CD14-positive monocyte (primary cell): ENCODE data around the gene IGLL5. TPM values are rescaled to one million over a fixed set of nuclear protein-coding genes. Genes with fewer than 3 reads are reported as not detected.

Experiments used
- DNase-seq, 3 donors: peaks; one replicate each; pipeline ENCODE4 v3.0.0-alpha.2; 2011 to 2022
- H2AFZ ChIP-seq: 2 replicates; pipeline ENCODE4 v1.6.0; 2012; ENCODE audit warnings: mild to moderate bottlenecking, low read depth, low read length, inconsistent platforms; ENCODE audit not compliant: insufficient read depth, poor library complexity, severe bottlenecking
- H3K27ac ChIP-seq, 2 donors: 1 replicate in 1 of 2; 2 replicates in 1 of 2; pipeline ENCODE4 v1.5.1; 2012 to 2013; ENCODE audit warnings: low read length in 2 of 2, control low read depth in 1 of 2, inconsistent platforms in 1 of 2, low read depth in 1 of 2, mild to moderate bottlenecking in 1 of 2
- H3K27me3 ChIP-seq, 2 donors: one replicate each; pipeline versions ENCODE4 v1.6.0 to v1.6.1; 2011 to 2013; ENCODE audit warnings: low read length in 2 of 2; ENCODE audit not compliant: control insufficient read depth in 2 of 2, insufficient read depth in 2 of 2
- H3K36me3 ChIP-seq, 2 donors: replicated peaks in 1 of 2; 1 replicate in 1 of 2; 2 replicates in 1 of 2; pipeline versions ENCODE4 v1.5.1 to v1.6.1; 2012 to 2013; ENCODE audit warnings: low read length in 2 of 2, control low read depth in 1 of 2, inconsistent platforms in 1 of 2, mild to moderate bottlenecking in 1 of 2; ENCODE audit not compliant: insufficient read depth in 2 of 2, control insufficient read depth in 1 of 2
- H3K4me1 ChIP-seq, 2 donors: 1 replicate in 1 of 2; 2 replicates in 1 of 2; pipeline versions ENCODE4 v1.5.1 to v1.6.1; 2012 to 2013; ENCODE audit warnings: low read length in 2 of 2, control low read depth in 1 of 2, inconsistent platforms in 1 of 2, mild to moderate bottlenecking in 1 of 2, moderate library complexity in 1 of 2; ENCODE audit not compliant: insufficient read depth in 2 of 2, control insufficient read depth in 1 of 2
- H3K4me2 ChIP-seq: replicated peaks from 2 replicates; pipeline ENCODE3; 2012; ENCODE audit warnings: low read length, moderate library complexity, mild to moderate bottlenecking; ENCODE audit not compliant: poor library complexity, severe bottlenecking; ENCODE audit errors: extremely low read depth
- H3K4me3 ChIP-seq, 3 experiments: fragments of 200-600 bp in 1 of 3; sonication (generic) in 1 of 3; replicated peaks in 1 of 3; 1 replicate in 2 of 3; 2 replicates in 1 of 3; pipeline ENCODE4 v1.5.1; 2011 to 2013; ENCODE audit warnings: low read length in 3 of 3, mild to moderate bottlenecking in 3 of 3, control low read depth in 2 of 3, low read depth in 2 of 3, inconsistent platforms in 1 of 3, moderate library complexity in 1 of 3
- H3K79me2 ChIP-seq: 2 replicates; pipeline ENCODE4 v1.6.0; 2012; ENCODE audit warnings: mild to moderate bottlenecking, control low read depth, inconsistent platforms, low read length, moderate library complexity; ENCODE audit not compliant: insufficient read depth
- H3K9ac ChIP-seq: 2 replicates; pipeline ENCODE4 v1.6.0; 2017; ENCODE audit warnings: low read length, mild to moderate bottlenecking; ENCODE audit not compliant: insufficient read depth, poor library complexity, severe bottlenecking
- H3K9me3 ChIP-seq, 2 donors: replicated peaks in 1 of 2; 1 replicate in 1 of 2; 2 replicates in 1 of 2; pipeline versions ENCODE4 v1.5.1 to v1.6.1; 2012 to 2013; ENCODE audit warnings: low read length in 2 of 2, control low read depth in 1 of 2; ENCODE audit not compliant: control insufficient read depth in 1 of 2, insufficient read depth in 1 of 2
- H4K20me1 ChIP-seq: 2 replicates; pipeline ENCODE4 v1.6.0; 2012; ENCODE audit warnings: mild to moderate bottlenecking, low read length, control low read depth, moderate library complexity; ENCODE audit not compliant: insufficient read depth
- H3K27ac Mint-ChIP-seq, 7 donors: one replicate each; pipeline ENCODE4 v1.8.0; 2020; ENCODE audit warnings: mild to moderate bottlenecking in 7 of 7, mixed read lengths in 7 of 7, moderate library complexity in 6 of 7, inconsistent platforms in 2 of 7
- H3K27me3 Mint-ChIP-seq, 3 donors: one replicate each; pipeline ENCODE4 v1.8.0; 2021 to 2022; ENCODE audit warnings: low read depth in 3 of 3, mild to moderate bottlenecking in 3 of 3, mixed read lengths in 3 of 3, moderate library complexity in 3 of 3, inconsistent platforms in 1 of 3
- H3K36me3 Mint-ChIP-seq, 2 donors: one replicate each; pipeline ENCODE4 v1.8.0; 2020; ENCODE audit warnings: mixed read lengths in 2 of 2, inconsistent platforms in 1 of 2, mild to moderate bottlenecking in 1 of 2
- H3K4me1 Mint-ChIP-seq: one replicate; pipeline ENCODE4 v1.8.0; 2020; ENCODE audit warnings: mild to moderate bottlenecking, mixed read lengths
- H3K4me3 Mint-ChIP-seq, 2 donors: one replicate each; pipeline ENCODE4 v1.8.0; 2020; ENCODE audit warnings: mild to moderate bottlenecking in 2 of 2, mixed read lengths in 2 of 2, moderate library complexity in 1 of 2
- H3K9me3 Mint-ChIP-seq, 7 donors: one replicate each; pipeline ENCODE4 v1.8.0; 2020 to 2022; ENCODE audit warnings: mixed read lengths in 7 of 7, mild to moderate bottlenecking in 6 of 7, moderate library complexity in 6 of 7, inconsistent platforms in 2 of 7
- WGBS: methylation state at CpG from one replicate; pipeline ENCODE4 v1.1.5; 2013; ENCODE audit warnings: missing lambda C conversion rate; ENCODE audit not compliant: insufficient coverage; 5-methylcytosine and 5-hydroxymethylcytosine counted together
- intact Hi-C, 2 donors: fragments of 100-400 bp; cut with micrococcal nuclease; formaldehyde crosslinking; loops; one replicate each; pipeline versions ENCODE4 v1.15.0 to v1.15.1; 2023
- polyA plus RNA-seq, 3 donors: library from polyadenylated mRNA; depleted of rRNA in 1 of 3; unstranded in 2 of 3; stranded (reverse) in 1 of 3; fragments of 300-500 nt in 2 of 3; fragments of >200 nt in 1 of 3; fragmentation: Illumina TruSeq in 2 of 3; gene quantifications; 1 replicate in 2 of 3; 2 replicates in 1 of 3; pipeline ENCODE4 v1.2.3, GENCODE V29; 2012 to 2021
- TF ChIP-seq, protein P1 (sequence below): fragments of 200-600 bp; IDR thresholded peaks from one replicate; pipeline ENCODE4 v1.8.0; 2022; ENCODE audit warnings: antibody characterized with exemption, mild to moderate bottlenecking

Gene IGLL5
- polyA plus RNA-seq, 3 donors: 0.21 to 0.38 TPM; not detected in 1

DNA sequence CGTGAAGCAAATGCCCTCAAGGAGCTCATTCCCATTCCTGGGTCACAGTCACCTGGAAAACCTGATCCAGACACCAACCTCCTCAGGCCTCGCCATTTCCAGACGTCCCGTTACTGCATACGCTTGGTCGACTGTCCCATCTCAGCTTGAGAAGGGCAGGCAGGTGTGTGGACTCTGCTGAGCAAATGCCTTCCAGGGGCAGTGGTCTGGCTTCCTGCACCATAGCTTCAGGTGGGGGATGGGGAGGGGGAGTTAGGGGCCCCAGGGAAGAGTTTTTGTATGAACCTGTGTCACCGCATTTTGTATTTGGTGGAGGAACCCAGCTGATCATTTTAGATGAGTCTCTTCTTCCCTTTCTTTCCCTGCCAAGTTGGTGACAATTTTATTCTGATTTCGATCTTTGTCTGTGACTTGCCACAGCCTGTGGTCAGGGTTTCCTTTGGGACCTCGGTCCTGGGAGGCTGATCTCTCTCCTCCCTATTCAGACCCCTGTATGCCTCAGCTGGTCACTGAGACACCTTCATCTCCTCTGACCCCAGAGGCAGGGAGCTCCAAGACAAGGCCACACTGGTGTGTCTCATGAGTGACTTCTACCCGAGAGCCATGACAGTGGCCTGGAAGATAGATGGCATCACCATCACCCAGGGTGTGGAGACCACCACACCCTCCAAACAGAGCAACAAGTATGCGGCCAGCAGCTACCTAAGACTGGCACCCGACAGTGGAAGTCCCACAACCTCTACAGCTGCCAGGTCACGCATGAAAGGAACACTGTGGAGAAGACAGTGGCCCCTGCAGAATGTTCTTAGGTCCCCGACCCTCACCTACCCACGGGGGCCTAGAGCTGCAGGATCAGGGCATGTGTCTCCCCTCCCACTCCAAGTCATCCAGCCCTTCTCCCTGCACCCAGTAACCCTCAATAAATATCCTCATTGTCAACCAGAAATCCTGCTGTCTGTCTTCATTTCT, 22.9 kb downstream of the IGLL5 start:
- Mint-ChIP-seq H3K27ac (peak overlapping the region in 3 of 7 donors; percentile 11 to 52 (median 23)), H3K27me3 (peaks cover 1 to 10% (median 8%) of the 10 kb centered on the region in 3 donors), H3K36me3 (peaks cover 0 to 2% of the 10 kb centered on the region in 2 donors), H3K4me3 (no peak overlapping the region), H3K4me1 (peaks cover 24% of the 10 kb centered on the region), H3K9me3 (peaks cover 0 to 3% (median 0%) of the 10 kb centered on the region in 7 donors)
- no peak overlapping the region for H3K27ac ChIP-seq
- peaks cover 2 to 14% of the 10 kb centered on the region in 2 donors for H3K4me1 ChIP-seq
- H3K27me3 ChIP-seq: no peaks in the 10 kb centered on the region
- 93% methylated on average over 13 of the region's 15 CpGs for WGBS
- no peak overlapping the region for H3K4me3 ChIP-seq
- H2AFZ ChIP-seq: no peak overlapping the region
- H3K9me3 ChIP-seq: no peaks in the 10 kb centered on the region
- no peaks in the 10 kb centered on the region for H3K79me2 ChIP-seq
- H3K9ac ChIP-seq: no peak overlapping the region
- no peaks in the 10 kb centered on the region for H3K36me3 ChIP-seq
- intact Hi-C loops: no loop called here
- no peaks in the 10 kb centered on the region for H4K20me1 ChIP-seq
- DNase-seq: no peak
- TF ChIP-seq, protein P1, sequence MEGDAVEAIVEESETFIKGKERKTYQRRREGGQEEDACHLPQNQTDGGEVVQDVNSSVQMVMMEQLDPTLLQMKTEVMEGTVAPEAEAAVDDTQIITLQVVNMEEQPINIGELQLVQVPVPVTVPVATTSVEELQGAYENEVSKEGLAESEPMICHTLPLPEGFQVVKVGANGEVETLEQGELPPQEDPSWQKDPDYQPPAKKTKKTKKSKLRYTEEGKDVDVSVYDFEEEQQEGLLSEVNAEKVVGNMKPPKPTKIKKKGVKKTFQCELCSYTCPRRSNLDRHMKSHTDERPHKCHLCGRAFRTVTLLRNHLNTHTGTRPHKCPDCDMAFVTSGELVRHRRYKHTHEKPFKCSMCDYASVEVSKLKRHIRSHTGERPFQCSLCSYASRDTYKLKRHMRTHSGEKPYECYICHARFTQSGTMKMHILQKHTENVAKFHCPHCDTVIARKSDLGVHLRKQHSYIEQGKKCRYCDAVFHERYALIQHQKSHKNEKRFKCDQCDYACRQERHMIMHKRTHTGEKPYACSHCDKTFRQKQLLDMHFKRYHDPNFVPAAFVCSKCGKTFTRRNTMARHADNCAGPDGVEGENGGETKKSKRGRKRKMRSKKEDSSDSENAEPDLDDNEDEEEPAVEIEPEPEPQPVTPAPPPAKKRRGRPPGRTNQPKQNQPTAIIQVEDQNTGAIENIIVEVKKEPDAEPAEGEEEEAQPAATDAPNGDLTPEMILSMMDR: no peak
- H3K4me2 ChIP-seq: no peak overlapping the region

DNA sequence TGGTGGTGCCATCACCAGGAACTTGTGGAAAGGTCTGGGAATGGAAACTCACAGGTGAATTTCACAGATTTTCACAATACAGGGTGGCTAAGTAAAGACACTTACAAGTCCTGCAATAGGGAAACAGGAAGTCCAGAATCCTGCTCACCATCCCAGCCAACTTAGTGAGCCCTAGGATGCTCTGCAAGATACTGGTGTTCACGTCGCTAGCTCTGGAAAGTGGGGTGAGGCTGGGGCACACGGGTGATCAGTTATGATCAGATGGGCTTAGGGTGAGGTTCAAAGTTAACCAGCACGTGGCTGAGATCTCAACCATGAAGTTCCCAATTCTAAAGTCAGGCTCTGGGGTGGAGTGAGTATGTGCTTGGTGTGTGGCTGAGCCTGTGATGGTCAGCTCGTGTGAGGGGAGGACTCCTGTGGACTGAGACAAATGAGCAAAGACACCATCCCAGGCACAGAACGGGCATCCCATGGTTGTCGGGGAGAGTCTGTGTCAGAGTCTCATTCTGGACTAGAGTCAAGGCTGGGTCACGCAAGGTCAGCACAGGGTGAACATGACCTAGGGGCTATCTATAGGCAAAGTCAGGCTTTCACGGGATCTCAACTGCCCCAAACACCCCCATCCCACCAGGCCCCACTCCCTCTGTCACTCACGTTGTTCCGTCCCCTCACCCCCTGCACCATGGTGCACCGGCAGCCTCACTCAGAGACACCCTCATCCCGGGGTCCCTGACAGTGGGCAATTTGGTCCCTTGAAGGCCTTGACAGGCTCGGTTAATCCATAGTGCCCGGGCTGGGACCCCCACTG, 23.9 kb downstream of the IGLL5 start:
- no peak overlapping the region for H3K4me2 ChIP-seq
- H3K27me3 ChIP-seq: no peaks in the 10 kb centered on the region
- H3K4me1 Mint-ChIP-seq: peaks cover 26% of the 10 kb centered on the region
- H3K9ac ChIP-seq: no peak overlapping the region
- H3K27me3 Mint-ChIP-seq: peaks cover 1 to 10% (median 8%) of the 10 kb centered on the region in 3 donors
- H3K27ac ChIP-seq: no peak overlapping the region
- H3K27ac Mint-ChIP-seq: peak overlapping the region in 1 of 7 donors; percentile 4
- H3K36me3 Mint-ChIP-seq: peaks cover 0 to 2% of the 10 kb centered on the region in 2 donors
- H3K4me1 ChIP-seq: peaks cover 2 to 14% of the 10 kb centered on the region in 2 donors
- no peaks in the 10 kb centered on the region for H3K36me3 ChIP-seq
- intact Hi-C loops: no loop called here
- H2AFZ ChIP-seq: no peak overlapping the region
- no peak for DNase-seq
- no peaks in the 10 kb centered on the region for H4K20me1 ChIP-seq
- no peaks in the 10 kb centered on the region for H3K79me2 ChIP-seq
- H3K9me3 Mint-ChIP-seq: peaks cover 0 to 3% (median 0%) of the 10 kb centered on the region in 7 donors
- H3K9me3 ChIP-seq: no peaks in the 10 kb centered on the region
- no peak overlapping the region for H3K4me3 ChIP-seq
- 92% methylated on average over 14 of the region's 15 CpGs for WGBS
- no peak overlapping the region for H3K4me3 Mint-ChIP-seq
- TF ChIP-seq, protein P1: no peak
